GM20000 (cell line): ENCODE results near the gene TEX12.
"Not testable (repeated sequence)": the region's sequence is repeated elsewhere in the genome, so short reads cannot be mapped to it uniquely, and the experiment has no call there.

Source experiments
- DNase-seq: peaks from one replicate; pipeline ENCODE4 v3.0.0; 2012; ENCODE audit warnings: low spot score
- CTCF ChIP-seq: IDR thresholded peaks from 2 replicates; pipeline ENCODE4 v1.5.1; 2012; ENCODE audit warnings: mild to moderate bottlenecking, control low read depth; ENCODE audit errors: extremely low read depth, missing control alignments

TEX12 gene

GRCh38 chr11:112196519-112197087 is 29.4 kb downstream of the TEX12 start:
- no peak for DNase-seq
- TF ChIP-seq CTCF, result no peak

DNA sequence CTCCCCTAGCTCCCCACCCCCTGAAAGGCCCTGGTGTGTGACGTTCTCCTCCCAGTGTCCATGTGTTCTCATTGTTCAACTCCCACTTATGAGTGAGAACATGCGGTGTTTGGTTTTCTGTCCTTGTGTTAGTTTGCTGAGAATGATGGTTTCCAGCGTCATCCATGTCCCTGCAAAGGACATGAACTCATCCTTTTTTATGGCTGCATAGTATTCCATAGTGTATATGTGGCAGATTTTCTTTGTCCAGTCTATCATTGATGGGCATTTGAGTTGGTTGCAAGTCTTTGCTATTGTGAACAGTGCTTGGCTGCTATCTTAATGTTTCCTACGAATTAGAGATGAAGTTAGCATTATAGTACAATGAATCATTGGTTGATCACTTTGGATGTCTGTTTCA is 31.9 kb downstream of the TEX12 start:
- not testable (repeated sequence) for DNase-seq

DNA sequence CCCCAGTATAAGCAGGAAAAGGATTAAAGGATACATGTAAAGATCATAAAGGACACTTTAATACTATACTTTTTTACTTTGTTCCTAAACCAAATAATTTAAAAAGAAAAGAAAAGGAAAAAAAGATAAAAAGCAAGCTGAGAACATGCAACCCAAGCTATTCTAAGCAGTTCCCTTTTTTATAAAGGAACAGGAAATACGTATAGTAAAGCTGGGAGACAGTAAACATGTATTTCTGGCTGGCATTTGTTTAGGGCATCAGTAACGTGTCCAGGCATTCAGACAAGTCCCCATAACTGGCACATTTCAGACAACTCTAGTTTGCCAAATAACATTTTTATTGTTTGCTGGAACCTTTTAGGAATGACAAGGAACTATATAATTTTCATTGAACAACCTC is 33.1 kb downstream of the TEX12 start:
- TF ChIP-seq CTCF, result no peak
- DNase-seq, result no peak

DNA sequence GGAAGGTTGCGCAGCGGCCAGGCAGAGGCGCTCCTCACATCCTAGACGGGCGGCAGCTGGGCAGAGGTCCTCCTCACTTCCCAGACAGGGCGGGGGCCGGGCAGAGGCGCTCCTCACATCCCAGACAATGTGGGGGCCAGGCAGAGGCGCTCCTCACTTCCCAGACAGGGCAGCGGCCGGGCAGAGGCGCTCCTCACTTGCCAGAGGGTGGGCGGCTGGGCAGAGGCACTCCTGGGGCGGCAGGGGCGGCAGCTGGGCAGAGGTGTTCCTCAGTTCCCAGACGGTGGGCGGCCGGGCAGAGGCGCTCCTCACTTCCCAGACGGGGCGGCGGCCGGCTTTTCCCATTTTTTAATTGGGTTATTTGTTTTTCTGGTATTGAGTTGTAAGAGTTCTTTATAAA is 38.9 kb downstream of the TEX12 start:
- no peak for TF ChIP-seq CTCF

GRCh38 chr11:112210890-112211289 is 43.7 kb downstream of the TEX12 start:
- TF ChIP-seq CTCF, result no peak
- DNase-seq, result no peak

More for the DNA sequence above, 38.9 kb downstream of the TEX12 start:
- DNase-seq, result no peak

- no peak for DNase-seq
- no peak for TF ChIP-seq CTCF
These were observed 44.4 kb downstream of the TEX12 start for GRCh38 chr11:112211536-112211935.

GRCh38 chr11:112212290-112212689 is 45.1 kb downstream of the TEX12 start:
- TF ChIP-seq CTCF, result no peak
- DNase-seq, result no peak

- DNase-seq, result no peak
- TF ChIP-seq CTCF, result no peak
These were observed 45.5 kb downstream of the TEX12 start for GRCh38 chr11:112212710-112213109.
